ENCODE data around the gene RAB11FIP5. TPM values are rescaled to one million over a fixed set of nuclear protein-coding genes. Genes with fewer than 3 reads are reported as not detected.

RAB11FIP5 gene
- total and polyA plus RNA-seq, 2 of the 4 experiments (the other 2 are of a cell fraction) = 21.5 to 34.5 TPM

GRCh38 chr2:73078457-73079411, 34.0 kb downstream of the RAB11FIP5 start:
- no TSS peak for BruUV-seq (replicated peaks)

More at GRCh38 chr2:73078457-73079411, 34.0 kb downstream of the RAB11FIP5 start:
- Histone ChIP-seq H3K36me3 (ENCODE audit: control insufficient read depth, insufficient read depth, low read length) (peaks cover 48% of the 10 kb centered on the region), H2BK120ac (ENCODE audit: low read depth, low read length) (no peak overlapping the region), H2BK5ac (ENCODE audit: low read depth, low read length, poor library complexity, severe bottlenecking) (no peak overlapping the region), H3K9ac (ENCODE audit: low read depth, low read length) (no peak overlapping the region), H3K79me1 (ENCODE audit: low read depth in 1 of 2, low read length in 2 of 2) (peaks cover 17 to 57% of the 10 kb centered on the region in 2 experiments), H3K4me3 (ENCODE audit: insufficient read depth, low read depth, low read length) (no peak overlapping the region), H3K18ac (ENCODE audit: low read depth, low read length) (no peak overlapping the region), H3K27ac (ENCODE audit: insufficient read depth, low read length) (no peak overlapping the region), H3K9me1 (ENCODE audit: insufficient read depth, low read length) (no peaks in the 10 kb centered on the region), H4K91ac (ENCODE audit: insufficient read depth, low read depth, low read length) (no peak overlapping the region), H3K27me3 (ENCODE audit: control insufficient read depth, insufficient read depth, low read length) (no peaks in the 10 kb centered on the region), H3K23ac (ENCODE audit: low read depth, low read length) (no peak overlapping the region), H2BK15ac (ENCODE audit: low read depth, low read length) (no peak overlapping the region), H3K4me2 (ENCODE audit: low read depth, low read length) (no peak overlapping the region), H2AK9ac (replicated peaks; ENCODE audit: low read depth, low read length, poor library complexity) (no peak overlapping the region), H3K9me3 (ENCODE audit: control insufficient read depth, insufficient read depth, low read length) (no peaks in the 10 kb centered on the region), H2BK20ac (ENCODE audit: low read depth, low read length) (no peak overlapping the region), H2AFZ (replicated peaks; ENCODE audit: low read length, poor library complexity) (no peak overlapping the region), H2AK5ac (ENCODE audit: low read depth, low read length) (no peak overlapping the region), H3K4ac (ENCODE audit: low read depth, low read length) (no peak overlapping the region), H3K56ac (ENCODE audit: extremely low read depth, insufficient read depth, low read length) (no peak overlapping the region), H3K4me1 (ENCODE audit: control insufficient read depth, insufficient read depth, low read length) (no peaks in the 10 kb centered on the region), H4K8ac (ENCODE audit: low read depth in 2 of 2, low read length in 2 of 2) (no peak overlapping the region), H3K14ac (replicated peaks; ENCODE audit: low read depth, low read length) (no peak overlapping the region), H4K5ac (ENCODE audit: low read depth, low read length) (no peak overlapping the region), H4K20me1 (ENCODE audit: insufficient read depth, low read length) (peaks cover 53% of the 10 kb centered on the region)
- WGBS, 2 experiments (ENCODE audit: extremely low coverage in 2 of 2, insufficient read length in 1 of 2) = 67% methylated on average over 2 of the region's 13 CpGs; no CpG with 5 or more reads in 1 of the 2 experiments
- CTCF ChIA-PET = interaction anchor here (0.7 kb wide), 1 partner anchor 78 kb away, joined by 4 read pairs; no protein-coding TSS in a partner anchor
- no peak for DNase-seq
- TF ChIP-seq MAZ (IDR thresholded peaks at IDR 0.05; ENCODE audit: borderline replicate concordance, low read depth, low read length) = no peak
- TF ChIP-seq RFX5 (IDR thresholded peaks at IDR 0.05; ENCODE audit: low read depth, low read length) = no peak
- TF ChIP-seq RAD21 (IDR thresholded peaks at IDR 0.05; ENCODE audit: low read length) = no peak
- no peak for TF ChIP-seq FOS (IDR thresholded peaks at IDR 0.05; ENCODE audit: low read depth, low read length)
- no peak for TF ChIP-seq POLR2A (IDR thresholded peaks at IDR 0.05; ENCODE audit: low read depth, low read length)
- no peak for TF ChIP-seq ELK1 (IDR thresholded peaks at IDR 0.05; ENCODE audit: borderline replicate concordance, low read depth, low read length)
- no peak for TF ChIP-seq NFE2L2 (IDR thresholded peaks at IDR 0.05; ENCODE audit: low read depth, low read length)
- no peak for TF ChIP-seq USF2 (IDR thresholded peaks at IDR 0.05; ENCODE audit: low read depth, low read length)
- dilution Hi-C loops (cut with HindIII; ENCODE audit: low sequenced_read_pairs, unreplicated experiment) = no loop called here
- in situ Hi-C loops (cut with MboI; ENCODE audit: low sequenced_read_pairs) = no loop called here
- POLR2A ChIA-PET (ENCODE audit: unreplicated experiment) = no interaction called here
- no peak for ATAC-seq (ENCODE audit: low read depth)
- intact Hi-C loops (cut with micrococcal nuclease) = no loop called here
